ENCODE measurements around the gene PCDH1. TPM values are rescaled to one million over a fixed set of nuclear protein-coding genes. Genes with fewer than 3 reads are reported as not detected.

Gene PCDH1
- total RNA-seq, 1 donor from 2014 or later = 16.1 TPM

DNA sequence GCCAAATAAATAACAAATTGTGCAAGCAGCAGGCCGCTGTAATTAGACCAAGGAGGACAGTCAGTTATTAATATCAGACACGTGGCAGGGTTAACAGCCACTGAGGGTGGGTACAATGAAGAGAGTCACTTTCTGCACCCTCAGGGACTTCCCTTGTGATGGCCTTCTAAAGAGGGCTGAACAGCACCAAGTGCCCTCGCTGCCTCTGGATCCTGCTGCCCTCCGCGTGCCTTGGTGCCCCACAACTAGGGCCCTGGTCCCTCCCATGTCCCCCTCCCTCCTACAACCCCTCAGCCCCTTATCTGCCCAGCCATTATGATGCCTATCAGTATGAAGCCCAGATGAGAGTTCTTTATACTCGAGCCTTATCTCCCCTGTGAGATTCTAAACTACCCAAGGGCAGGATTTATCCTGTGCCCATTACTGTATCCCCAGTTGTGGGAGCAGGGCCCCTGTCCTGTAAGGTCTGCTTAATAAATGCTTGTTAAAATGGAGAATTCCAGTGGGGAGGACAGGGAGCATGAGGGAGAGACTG lies 37.3 kb downstream of the PCDH1 start:
- Histone ChIP-seq H3K27me3 (ENCODE audit: low read depth) (peaks cover 71% of the 10 kb centered on the region), H3K27ac (replicated peaks) (peak overlapping the region; percentile 86), H3K36me3 (no peaks in the 10 kb centered on the region), H3K4me1 (peaks cover 84% of the 10 kb centered on the region), H3K4me3 (no peak overlapping the region), H3K9me3 (replicated peaks) (no peaks in the 10 kb centered on the region)
- TF ChIP-seq, protein P1, sequence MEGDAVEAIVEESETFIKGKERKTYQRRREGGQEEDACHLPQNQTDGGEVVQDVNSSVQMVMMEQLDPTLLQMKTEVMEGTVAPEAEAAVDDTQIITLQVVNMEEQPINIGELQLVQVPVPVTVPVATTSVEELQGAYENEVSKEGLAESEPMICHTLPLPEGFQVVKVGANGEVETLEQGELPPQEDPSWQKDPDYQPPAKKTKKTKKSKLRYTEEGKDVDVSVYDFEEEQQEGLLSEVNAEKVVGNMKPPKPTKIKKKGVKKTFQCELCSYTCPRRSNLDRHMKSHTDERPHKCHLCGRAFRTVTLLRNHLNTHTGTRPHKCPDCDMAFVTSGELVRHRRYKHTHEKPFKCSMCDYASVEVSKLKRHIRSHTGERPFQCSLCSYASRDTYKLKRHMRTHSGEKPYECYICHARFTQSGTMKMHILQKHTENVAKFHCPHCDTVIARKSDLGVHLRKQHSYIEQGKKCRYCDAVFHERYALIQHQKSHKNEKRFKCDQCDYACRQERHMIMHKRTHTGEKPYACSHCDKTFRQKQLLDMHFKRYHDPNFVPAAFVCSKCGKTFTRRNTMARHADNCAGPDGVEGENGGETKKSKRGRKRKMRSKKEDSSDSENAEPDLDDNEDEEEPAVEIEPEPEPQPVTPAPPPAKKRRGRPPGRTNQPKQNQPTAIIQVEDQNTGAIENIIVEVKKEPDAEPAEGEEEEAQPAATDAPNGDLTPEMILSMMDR (IDR thresholded peaks at IDR 0.05; ENCODE audit: borderline replicate concordance) = no peak
- intact Hi-C loops (cut with micrococcal nuclease) = no loop called here
- no peak for DNase-seq

DNA sequence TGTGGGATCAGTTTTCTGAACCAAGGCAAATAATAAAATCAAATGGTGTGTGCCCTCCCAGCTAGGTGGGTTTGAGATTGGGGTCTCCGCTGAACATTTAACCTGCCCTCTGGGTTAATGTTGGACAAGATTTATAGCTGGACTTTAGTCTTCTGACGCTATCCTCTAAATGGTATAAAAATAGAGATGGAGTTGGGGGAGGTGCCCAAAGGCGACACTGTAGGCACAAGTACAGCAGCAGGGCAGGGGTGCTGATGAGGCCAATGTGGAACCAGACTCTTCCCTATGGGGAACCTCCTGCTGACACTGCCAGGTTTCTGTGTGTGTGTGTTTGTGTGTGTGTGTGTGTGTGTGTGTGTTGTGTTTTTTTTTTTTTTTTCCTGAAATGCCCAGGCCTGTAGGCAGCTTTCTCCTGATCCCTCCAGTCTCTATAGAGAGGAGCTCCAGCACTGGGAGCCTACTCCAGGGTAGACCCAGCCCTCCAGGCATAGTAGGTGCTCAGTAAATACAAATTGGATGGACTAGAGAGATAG lies 37.9 kb downstream of the PCDH1 start:
- Histone ChIP-seq H3K9me3 (replicated peaks) (no peaks in the 10 kb centered on the region), H3K27me3 (ENCODE audit: low read depth) (peaks cover 73% of the 10 kb centered on the region), H3K27ac (replicated peaks) (peak overlapping the region; percentile 86), H3K4me3 (no peak overlapping the region), H3K36me3 (no peaks in the 10 kb centered on the region), H3K4me1 (peaks cover 84% of the 10 kb centered on the region)
- intact Hi-C loops (cut with micrococcal nuclease) = no loop called here
- TF ChIP-seq, protein P1 (IDR thresholded peaks at IDR 0.05; ENCODE audit: borderline replicate concordance) = no peak
- DNase-seq = no peak

DNA sequence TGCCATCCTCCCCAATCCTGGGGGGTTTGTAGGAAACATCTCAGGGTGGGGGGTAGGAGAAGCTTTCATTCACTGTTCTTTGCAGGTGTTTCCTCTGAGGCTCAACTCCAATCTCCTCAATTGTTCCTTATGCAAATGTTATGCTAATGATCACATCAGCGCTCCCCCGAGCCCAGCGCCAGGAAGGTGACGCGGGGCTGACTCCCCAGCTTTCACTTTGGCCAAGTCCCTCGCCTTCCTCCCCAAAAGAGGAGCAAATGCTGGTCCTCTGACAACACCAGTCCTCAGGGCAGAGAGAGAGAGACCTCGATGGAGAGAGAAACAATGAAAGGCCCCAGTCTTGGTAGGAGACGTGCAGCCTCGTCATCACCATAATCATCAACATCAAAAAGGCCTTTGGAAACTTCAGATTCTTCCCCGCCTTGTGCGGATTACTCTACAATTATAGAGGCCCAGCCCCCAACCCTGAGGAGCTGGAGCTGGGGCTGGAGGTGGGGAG lies 39.1 kb downstream of the PCDH1 start:
- intact Hi-C loops (cut with micrococcal nuclease) = no loop called here
- H3K36me3 ChIP-seq = no peaks in the 10 kb centered on the region
- H3K27ac ChIP-seq (replicated peaks) = peak overlapping the region; percentile 86
- TF ChIP-seq, protein P1 (IDR thresholded peaks at IDR 0.05; ENCODE audit: borderline replicate concordance) = no peak
- H3K9me3 ChIP-seq (replicated peaks) = no peaks in the 10 kb centered on the region
- peaks cover 61% of the 10 kb centered on the region for H3K27me3 ChIP-seq (ENCODE audit: low read depth)
- no peak for DNase-seq
- no peak overlapping the region for H3K4me3 ChIP-seq
- peaks cover 92% of the 10 kb centered on the region for H3K4me1 ChIP-seq

DNA sequence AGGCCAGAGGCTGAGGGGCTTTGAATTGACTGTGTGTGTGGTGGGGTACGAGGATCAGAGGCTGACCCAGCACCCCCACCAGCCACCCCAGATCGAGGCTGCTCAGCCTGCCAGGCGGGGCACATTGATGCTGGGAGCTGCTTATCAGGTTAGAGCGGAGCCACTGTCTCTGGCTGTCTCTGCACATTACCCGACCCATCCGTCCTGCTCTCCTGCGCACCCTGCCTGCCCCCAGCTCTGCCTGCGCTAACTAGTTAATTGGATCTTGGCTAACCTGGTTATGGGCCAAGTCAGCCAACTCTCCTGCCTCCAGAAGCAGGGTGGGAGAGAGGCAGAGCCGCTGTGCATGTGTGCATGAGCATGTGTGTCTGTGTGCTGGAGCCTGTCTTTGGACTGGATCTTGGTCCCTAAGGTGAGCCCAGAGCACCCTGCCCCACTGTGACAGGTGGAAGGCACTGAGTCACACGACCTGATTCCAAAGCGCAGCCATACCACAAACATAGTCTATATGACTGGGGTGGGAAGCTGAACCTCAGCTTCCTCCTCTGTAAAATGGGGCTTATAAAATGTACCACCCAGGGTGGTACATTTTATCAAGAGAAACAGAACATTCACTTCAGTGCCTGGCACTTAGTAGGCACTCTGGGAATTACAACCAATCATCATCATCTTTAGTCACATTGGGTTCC lies 39.7 kb downstream of the PCDH1 start:
- Histone ChIP-seq H3K27ac (replicated peaks) (peak overlapping the region; percentile 86), H3K9me3 (replicated peaks) (no peaks in the 10 kb centered on the region), H3K36me3 (no peaks in the 10 kb centered on the region), H3K4me3 (no peak overlapping the region), H3K4me1 (peaks cover 87% of the 10 kb centered on the region), H3K27me3 (ENCODE audit: low read depth) (peaks cover 61% of the 10 kb centered on the region)
- DNase-seq = no peak
- TF ChIP-seq, protein P1 (IDR thresholded peaks at IDR 0.05; ENCODE audit: borderline replicate concordance) = no peak
- intact Hi-C loops (cut with micrococcal nuclease) = no loop called here

DNA sequence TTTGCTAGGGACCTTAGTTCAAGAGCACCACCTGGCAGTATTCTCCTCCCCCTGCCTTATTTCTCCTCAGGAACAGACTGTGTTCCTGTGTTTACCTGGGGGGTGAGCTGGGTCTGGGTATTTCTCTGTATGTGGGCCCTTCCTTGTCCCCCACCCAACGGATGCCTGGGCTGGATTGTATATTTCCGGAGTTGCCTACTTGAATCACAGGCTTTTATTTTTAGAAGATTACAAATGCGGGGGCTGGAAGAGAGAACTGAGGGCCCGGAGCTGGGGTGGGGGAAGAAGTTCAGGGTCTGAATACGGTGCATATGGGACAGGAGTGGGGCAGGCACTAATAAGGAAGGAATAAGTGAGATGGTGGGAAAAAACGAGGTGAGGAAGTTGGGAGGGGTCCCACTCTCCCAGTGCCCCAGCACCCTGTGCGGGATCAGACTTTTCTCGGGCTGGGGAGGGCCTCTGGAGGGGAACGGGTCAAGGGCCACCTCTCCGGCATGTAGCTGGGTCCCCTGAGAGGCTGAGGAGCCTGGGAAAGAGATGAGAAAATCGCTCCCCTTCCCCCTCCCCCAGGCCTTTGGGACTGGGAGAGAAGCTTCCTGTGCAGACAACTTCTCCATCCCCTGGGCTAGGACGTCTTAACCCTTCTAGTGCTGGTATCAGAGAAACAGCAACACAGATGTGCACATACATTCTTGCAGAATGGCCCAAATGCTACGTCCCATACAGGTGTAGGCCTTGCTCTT lies 42.1 kb downstream of the PCDH1 start:
- peak; percentile 73 for DNase-seq
- peaks cover 72% of the 10 kb centered on the region for H3K4me1 ChIP-seq
- intact Hi-C loops (cut with micrococcal nuclease) = no loop called here

More for the DNA sequence above, 42.1 kb downstream of the PCDH1 start:
- no peaks in the 10 kb centered on the region for H3K36me3 ChIP-seq
- H3K9me3 ChIP-seq (replicated peaks) = no peaks in the 10 kb centered on the region
- peak overlapping the region; percentile 86 for H3K27ac ChIP-seq (replicated peaks)
- peak overlapping the region; percentile 25 for H3K4me3 ChIP-seq
- H3K27me3 ChIP-seq (ENCODE audit: low read depth) = peaks cover 43% of the 10 kb centered on the region
- TF ChIP-seq, protein P1 (IDR thresholded peaks at IDR 0.05; ENCODE audit: borderline replicate concordance) = no peak
